Measurements from ENCODE around the gene REM2.

Gene REM2

GRCh38 chr14:22883173-22883976 lies at the start of gene REM2:
TSS of gene REM2 (plus strand) at chr14:22883222. CDS start at chr14:22883288, 66 bp downstream.
- TF ChIP-seq ZNF274 (IDR thresholded peaks at IDR 0.05; ENCODE audit: low read depth, low read length), result no peak
- no peak within 1 kb of the TSS for H3K4me3 ChIP-seq (ENCODE audit: low read length)

- H3K4me3 ChIP-seq (ENCODE audit: low read length), result no peak overlapping the region
- TF ChIP-seq ZNF274 (IDR thresholded peaks at IDR 0.05; ENCODE audit: low read depth, low read length), result no peak
These were observed 47.5 kb upstream of the REM2 start for GRCh38 chr14:22835505-22835904.

- TF ChIP-seq ZNF274 (IDR thresholded peaks at IDR 0.05; ENCODE audit: low read depth, low read length), result no peak
- H3K4me3 ChIP-seq (ENCODE audit: low read length), result no peak within 1 kb of the TSS; the same call in 1 of the 2 replicates
These were observed 46.5 kb upstream of the REM2 start, which contains the start of gene MMP14 for GRCh38 chr14:22836301-22837113. TSS of gene MMP14 (plus strand) at chr14:22836585. CDS start at chr14:22836818, 233 bp downstream.

- no peak overlapping the region; the same call in 1 of the 2 replicates for H3K4me3 ChIP-seq (ENCODE audit: low read length)
These were observed 45.8 kb upstream of the REM2 start for GRCh38 chr14:22837114-22837749.

GRCh38 chr14:22837750-22838538 lies 45.1 kb upstream of the REM2 start:
- no peak for TF ChIP-seq ZNF274 (IDR thresholded peaks at IDR 0.05; ENCODE audit: low read depth, low read length)
- H3K4me3 ChIP-seq (ENCODE audit: low read length), result no peak overlapping the region

More at GRCh38 chr14:22837114-22837749, 45.8 kb upstream of the REM2 start:
- no peak for TF ChIP-seq ZNF274 (IDR thresholded peaks at IDR 0.05; ENCODE audit: low read depth, low read length)

- TF ChIP-seq ZNF274 (IDR thresholded peaks at IDR 0.05; ENCODE audit: low read depth, low read length), result no peak
- H3K4me3 ChIP-seq (ENCODE audit: low read length), result no peak overlapping the region
These were observed 44.4 kb upstream of the REM2 start for GRCh38 chr14:22838631-22839041.

- no peak overlapping the region for H3K4me3 ChIP-seq (ENCODE audit: low read length)
- no peak for TF ChIP-seq ZNF274 (IDR thresholded peaks at IDR 0.05; ENCODE audit: low read depth, low read length)
These were observed 43.8 kb upstream of the REM2 start for GRCh38 chr14:22839159-22839779.

- no peak for TF ChIP-seq ZNF274 (IDR thresholded peaks at IDR 0.05; ENCODE audit: low read depth, low read length)
These were observed 41.7 kb upstream of the REM2 start for GRCh38 chr14:22841311-22841710.

GRCh38 chr14:22841769-22842168 lies 41.3 kb upstream of the REM2 start:
- no peak overlapping the region for H3K4me3 ChIP-seq (ENCODE audit: low read length)
- no peak for TF ChIP-seq ZNF274 (IDR thresholded peaks at IDR 0.05; ENCODE audit: low read depth, low read length)

More at GRCh38 chr14:22841311-22841710, 41.7 kb upstream of the REM2 start:
- no peak overlapping the region for H3K4me3 ChIP-seq (ENCODE audit: low read length)

- no peak for TF ChIP-seq ZNF274 (IDR thresholded peaks at IDR 0.05; ENCODE audit: low read depth, low read length)
- no peak overlapping the region for H3K4me3 ChIP-seq (ENCODE audit: low read length)
These were observed 40.6 kb upstream of the REM2 start for GRCh38 chr14:22842211-22843122.

- TF ChIP-seq ZNF274 (IDR thresholded peaks at IDR 0.05; ENCODE audit: low read depth, low read length), result no peak
- H3K4me3 ChIP-seq (ENCODE audit: low read length), result no peak overlapping the region
These were observed 39.7 kb upstream of the REM2 start for GRCh38 chr14:22843123-22843925.
